Measurements from ENCODE around the gene CLCN6. TPM values are rescaled to one million over a fixed set of nuclear protein-coding genes. Genes with fewer than 3 reads are reported as not detected.

CLCN6 gene
- total RNA-seq, 2 experiments from 2014 or later = 9.6 to 13.3 TPM

DNA sequence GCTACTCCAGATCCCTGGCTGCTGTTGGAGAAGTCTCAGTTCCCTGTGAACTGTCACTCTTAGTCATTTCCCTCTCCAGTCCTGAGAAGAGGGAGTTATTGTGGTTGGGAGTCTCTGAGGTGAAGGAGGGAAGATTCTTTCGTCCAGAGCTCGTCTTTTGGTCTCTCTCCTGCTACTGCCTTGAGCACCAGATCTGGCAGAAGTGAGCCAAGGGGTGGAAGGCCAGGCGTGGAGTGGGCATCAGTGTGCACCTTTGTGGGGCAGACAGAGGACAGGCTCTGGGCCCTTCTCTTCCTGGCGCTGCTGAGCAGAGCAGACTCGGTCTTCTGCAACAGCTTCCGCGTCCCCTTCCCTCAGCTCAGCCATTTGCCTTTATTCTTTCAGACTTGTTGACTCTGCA lies 19.1 kb downstream of the CLCN6 start:
- DNase-seq = no peak
- H3K36me3 Mint-ChIP-seq = peaks cover 2% of the 10 kb centered on the region
- H3K4me1 Mint-ChIP-seq = no peaks in the 10 kb centered on the region
- no peak overlapping the region for H3K27ac Mint-ChIP-seq
- H3K27me3 Mint-ChIP-seq = no peaks in the 10 kb centered on the region
- H3K4me3 Mint-ChIP-seq = no peak overlapping the region
- H3K9me3 Mint-ChIP-seq = no peaks in the 10 kb centered on the region

- Mint-ChIP-seq H3K36me3 (peaks cover 3% of the 10 kb centered on the region), H3K4me3 (no peak overlapping the region), H3K27me3 (no peaks in the 10 kb centered on the region), H3K9me3 (no peaks in the 10 kb centered on the region), H3K4me1 (no peaks in the 10 kb centered on the region), H3K27ac (no peak overlapping the region)
- DNase-seq = no peak
Observed at GRCh38 chr1:11826946-11827345, 21.0 kb downstream of the CLCN6 start.

DNA sequence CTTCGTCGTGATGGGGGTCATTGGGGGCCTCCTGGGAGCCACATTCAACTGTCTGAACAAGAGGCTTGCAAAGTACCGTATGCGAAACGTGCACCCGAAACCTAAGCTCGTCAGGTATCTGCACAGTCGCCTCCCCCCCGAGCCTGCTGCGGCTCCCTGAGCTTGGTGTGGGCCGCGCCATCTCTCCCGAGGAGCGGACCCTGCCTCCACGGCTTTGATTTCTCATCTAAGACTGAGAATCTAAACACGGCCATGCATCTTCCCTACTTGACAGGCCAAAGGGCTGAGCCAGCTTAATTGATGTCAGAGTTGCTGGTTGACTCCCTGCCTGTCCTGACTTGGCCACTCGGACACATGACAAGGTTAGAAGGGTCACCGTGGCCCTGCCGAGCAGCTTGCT lies 22.5 kb downstream of the CLCN6 start:
- Mint-ChIP-seq H3K4me3 (no peak overlapping the region), H3K36me3 (peaks cover 5% of the 10 kb centered on the region), H3K27ac (no peak overlapping the region), H3K9me3 (no peaks in the 10 kb centered on the region), H3K4me1 (no peaks in the 10 kb centered on the region), H3K27me3 (no peaks in the 10 kb centered on the region)
- no peak for DNase-seq

DNA sequence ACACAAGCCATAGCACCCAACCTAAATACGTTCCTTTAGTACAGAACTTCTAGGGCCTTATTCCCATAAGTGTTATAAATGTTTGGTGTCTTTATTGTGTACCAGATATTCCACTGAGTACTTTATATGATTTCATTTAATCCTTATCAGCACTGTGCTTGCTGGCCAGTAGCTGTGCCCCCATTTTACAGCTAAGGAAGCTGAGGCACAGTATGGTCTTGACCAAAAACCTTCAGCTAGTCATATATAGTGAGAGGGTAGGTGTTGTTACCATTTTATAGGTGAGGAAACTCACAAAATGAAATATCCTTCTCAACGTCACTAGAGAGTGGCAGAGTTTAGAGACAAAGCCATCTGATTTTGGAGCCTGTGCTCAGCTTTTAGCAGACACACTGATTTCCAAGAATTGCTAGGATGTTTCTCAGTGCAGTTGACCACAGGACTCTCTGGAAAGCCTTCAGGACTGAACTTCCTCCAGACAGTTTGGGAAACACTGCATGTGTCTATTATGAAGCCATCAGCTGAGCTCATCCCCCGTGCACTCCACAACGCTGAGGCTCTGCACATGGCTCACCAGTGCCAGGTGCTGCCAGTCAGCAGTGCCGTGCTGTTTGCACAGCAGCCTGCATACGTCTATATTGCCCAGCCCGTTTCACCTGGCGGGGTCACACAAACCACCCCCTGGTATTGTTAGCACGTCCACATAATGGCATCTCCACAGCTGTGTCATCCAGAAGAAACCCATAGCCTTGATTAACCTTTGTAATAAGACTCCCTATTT lies 26.1 kb downstream of the CLCN6 start:
- H3K4me3 Mint-ChIP-seq = no peak overlapping the region
- no peaks in the 10 kb centered on the region for H3K9me3 Mint-ChIP-seq
- H3K27me3 Mint-ChIP-seq = no peaks in the 10 kb centered on the region
- H3K36me3 Mint-ChIP-seq = peaks cover 5% of the 10 kb centered on the region
- no peak for DNase-seq
- no peak overlapping the region for H3K27ac Mint-ChIP-seq
- H3K4me1 Mint-ChIP-seq = no peaks in the 10 kb centered on the region

- DNase-seq = no peak
- Mint-ChIP-seq H3K27me3 (no peaks in the 10 kb centered on the region), H3K9me3 (no peaks in the 10 kb centered on the region), H3K36me3 (peaks cover 6% of the 10 kb centered on the region), H3K27ac (no peak overlapping the region), H3K4me3 (no peak overlapping the region), H3K4me1 (peaks cover 1% of the 10 kb centered on the region)
Observed at GRCh38 chr1:11833497-11833896, 27.5 kb downstream of the CLCN6 start.

GRCh38 chr1:11833900-11834299 lies 27.9 kb downstream of the CLCN6 start:
- Mint-ChIP-seq H3K27me3 (no peaks in the 10 kb centered on the region), H3K4me3 (no peak overlapping the region), H3K36me3 (peaks cover 8% of the 10 kb centered on the region), H3K9me3 (no peaks in the 10 kb centered on the region), H3K4me1 (peaks cover 2% of the 10 kb centered on the region), H3K27ac (no peak overlapping the region)
- no peak for DNase-seq

- Mint-ChIP-seq H3K9me3 (no peaks in the 10 kb centered on the region), H3K27me3 (no peaks in the 10 kb centered on the region), H3K36me3 (peaks cover 5% of the 10 kb centered on the region), H3K4me3 (no peak overlapping the region), H3K4me1 (peaks cover 2% of the 10 kb centered on the region), H3K27ac (no peak overlapping the region)
- no peak for DNase-seq
Observed at GRCh38 chr1:11835441-11836225, 29.6 kb downstream of the CLCN6 start.

DNA sequence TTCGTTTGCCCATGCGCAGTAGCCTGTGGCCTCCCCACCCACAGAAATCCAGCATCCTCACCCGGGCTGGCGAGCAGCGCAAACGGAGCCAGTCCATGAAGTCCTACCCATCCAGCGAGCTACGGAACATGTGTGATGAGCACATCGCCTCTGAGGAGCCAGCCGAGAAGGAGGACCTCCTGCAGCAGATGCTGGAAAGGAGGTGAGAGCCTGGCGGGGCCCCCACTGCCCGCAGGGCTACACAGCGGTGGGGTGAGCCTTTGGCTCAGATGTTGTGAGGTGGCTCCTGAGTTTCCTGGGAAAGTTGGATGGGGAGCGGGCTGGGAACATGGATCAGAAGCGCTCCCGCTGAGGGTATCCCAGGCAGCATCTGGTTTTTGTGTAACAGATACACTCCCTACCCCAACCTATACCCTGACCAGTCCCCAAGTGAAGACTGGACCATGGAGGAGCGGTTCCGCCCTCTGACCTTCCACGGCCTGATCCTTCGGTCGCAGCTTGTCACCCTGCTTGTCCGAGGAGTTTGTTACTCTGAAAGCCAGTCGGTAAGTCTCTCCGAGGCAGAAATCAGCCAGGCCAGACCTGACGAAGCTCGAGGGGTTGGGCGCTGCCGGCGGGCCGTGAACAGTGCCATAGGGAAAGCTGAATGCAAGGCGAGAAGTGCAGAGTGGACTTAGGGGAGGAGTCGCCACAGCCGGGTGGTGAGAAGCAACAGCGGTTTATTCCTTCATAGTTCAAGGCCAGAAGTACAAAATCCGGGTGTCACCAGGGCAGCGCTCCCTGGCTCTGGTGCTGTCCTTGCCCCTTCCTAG lies 31.2 kb downstream of the CLCN6 start:
- Mint-ChIP-seq H3K36me3 (peaks cover 8% of the 10 kb centered on the region), H3K4me3 (no peak overlapping the region), H3K9me3 (no peaks in the 10 kb centered on the region), H3K27ac (no peak overlapping the region), H3K4me1 (peaks cover 2% of the 10 kb centered on the region), H3K27me3 (no peaks in the 10 kb centered on the region)
- no peak for DNase-seq

DNA sequence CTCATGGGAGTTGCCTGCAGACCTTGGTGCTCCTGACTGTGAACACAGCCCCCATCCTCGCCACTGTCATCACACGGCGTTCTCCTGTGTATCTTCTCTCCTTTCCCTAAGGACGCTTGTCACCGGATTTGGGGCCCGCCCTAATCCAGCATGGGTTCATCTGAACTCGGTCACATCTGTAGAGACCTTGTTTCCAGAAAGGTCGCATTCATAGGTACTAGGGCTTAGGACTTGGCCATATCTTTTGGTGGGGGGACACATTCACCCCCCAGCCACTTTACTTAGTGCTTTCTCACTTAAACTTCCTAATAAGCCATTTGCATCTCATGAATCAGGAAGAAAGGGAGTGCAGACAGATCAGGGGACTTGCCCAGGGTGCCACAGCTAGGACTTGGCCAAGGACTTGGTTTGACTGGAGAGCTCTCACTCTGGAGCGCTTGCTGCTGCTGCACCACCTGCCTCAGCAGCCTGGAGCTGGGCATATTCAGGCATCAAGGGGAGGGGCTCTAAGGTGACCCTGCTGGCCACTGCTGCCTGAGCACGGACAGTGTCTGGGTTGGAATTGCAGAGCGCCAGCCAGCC lies 31.9 kb downstream of the CLCN6 start:
- no peak for DNase-seq
- H3K4me3 Mint-ChIP-seq = no peak overlapping the region
- H3K27ac Mint-ChIP-seq = no peak overlapping the region
- no peaks in the 10 kb centered on the region for H3K27me3 Mint-ChIP-seq
- peaks cover 2% of the 10 kb centered on the region for H3K4me1 Mint-ChIP-seq
- H3K36me3 Mint-ChIP-seq = peaks cover 6% of the 10 kb centered on the region
- H3K9me3 Mint-ChIP-seq = no peaks in the 10 kb centered on the region

GRCh38 chr1:11838349-11839272 lies 32.6 kb downstream of the CLCN6 start:
- Mint-ChIP-seq H3K4me3 (no peak overlapping the region), H3K27me3 (no peaks in the 10 kb centered on the region), H3K27ac (no peak overlapping the region), H3K9me3 (no peaks in the 10 kb centered on the region), H3K4me1 (peaks cover 2% of the 10 kb centered on the region), H3K36me3 (peaks cover 6% of the 10 kb centered on the region)
- peak; percentile 71 for DNase-seq

GRCh38 chr1:11839727-11840705 lies 34.0 kb downstream of the CLCN6 start:
- H3K36me3 Mint-ChIP-seq = peaks cover 13% of the 10 kb centered on the region
- H3K9me3 Mint-ChIP-seq = no peaks in the 10 kb centered on the region
- no peak for DNase-seq
- no peaks in the 10 kb centered on the region for H3K27me3 Mint-ChIP-seq
- H3K4me1 Mint-ChIP-seq = peaks cover 2% of the 10 kb centered on the region
- no peak overlapping the region for H3K4me3 Mint-ChIP-seq
- no peak overlapping the region for H3K27ac Mint-ChIP-seq

DNA sequence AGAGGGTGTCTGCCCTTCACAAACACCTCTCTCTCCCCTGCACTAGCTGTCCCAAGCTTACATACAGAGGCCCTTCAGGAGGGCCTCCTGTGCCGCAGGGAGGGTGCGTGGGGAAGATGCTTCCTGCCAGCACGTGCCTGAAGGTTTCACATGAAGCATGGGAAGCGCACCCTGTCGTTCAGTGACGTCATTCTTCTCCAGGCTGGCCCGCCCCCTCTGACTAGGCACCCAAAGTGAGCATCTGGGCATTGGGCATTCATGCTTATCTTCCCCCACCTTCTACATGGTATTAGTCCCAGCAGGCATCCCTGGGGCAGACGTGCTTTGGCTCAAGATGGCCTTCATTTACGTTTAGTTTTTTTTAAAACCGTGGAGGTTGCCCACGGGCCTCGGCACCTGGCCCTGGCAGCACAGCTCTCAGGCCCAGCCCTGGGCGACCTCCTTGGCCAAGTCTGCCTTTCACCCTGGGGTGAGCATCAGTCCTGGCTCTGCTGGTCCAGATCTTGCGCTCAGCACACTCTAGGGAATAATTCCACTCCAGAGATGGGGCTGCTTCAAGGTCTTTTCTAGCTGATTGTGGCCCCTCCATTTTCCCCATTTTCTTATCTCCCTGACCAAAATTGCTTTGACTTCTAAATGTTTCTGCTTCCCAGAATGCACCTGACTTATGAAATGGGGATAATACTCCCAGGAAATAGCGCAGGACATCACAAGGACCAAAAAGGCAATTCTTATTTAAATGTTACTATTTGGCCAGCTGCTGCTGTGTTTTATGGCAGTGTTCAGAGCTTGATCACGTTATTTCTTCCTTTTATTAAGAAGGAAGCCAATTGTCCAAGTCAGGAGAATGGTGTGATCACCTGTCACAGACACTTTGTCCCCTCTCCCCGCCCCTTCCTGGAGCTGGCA lies 35.5 kb downstream of the CLCN6 start:
- H3K36me3 Mint-ChIP-seq = peaks cover 17% of the 10 kb centered on the region
- no peak overlapping the region for H3K27ac Mint-ChIP-seq
- H3K4me3 Mint-ChIP-seq = no peak overlapping the region
- H3K27me3 Mint-ChIP-seq = no peaks in the 10 kb centered on the region
- no peaks in the 10 kb centered on the region for H3K9me3 Mint-ChIP-seq
- DNase-seq = no peak
- H3K4me1 Mint-ChIP-seq = peaks cover 2% of the 10 kb centered on the region

All from activated naive CD8-positive, alpha-beta T cell treated with anti-CD3 and anti-CD28 coated beads for 36 hours (primary cell).